Renal pelvis (tissue), 12 donors: ENCODE measurements around the gene ECPAS. TPM values are rescaled to one million over a fixed set of nuclear protein-coding genes. Genes with fewer than 3 reads are reported as not detected.
A peak's percentile ranks its signal among the peaks of the same experiment; 100 is the strongest.
"Not testable (repeated sequence)": the region's sequence is repeated elsewhere in the genome, so short reads cannot be mapped to it uniquely, and the experiment has no call there.

ENCODE experiments used
- DNase-seq: peaks from one replicate; pipeline ENCODE4 v3.0.0-alpha.2; 2013
- long read RNA-seq, 16 experiments: transcript quantifications; one replicate each; lab custom pipeline, GENCODE V29; 2026
- polyA plus RNA-seq, 3 donors: library from polyadenylated mRNA; unstranded; fragments of 120-200 nt; gene quantifications; one replicate each; pipeline ENCODE4 v1.2.1, GENCODE V29; 2013; ENCODE audit not compliant: insufficient read length in 3 of 3

Gene ECPAS, protein sequence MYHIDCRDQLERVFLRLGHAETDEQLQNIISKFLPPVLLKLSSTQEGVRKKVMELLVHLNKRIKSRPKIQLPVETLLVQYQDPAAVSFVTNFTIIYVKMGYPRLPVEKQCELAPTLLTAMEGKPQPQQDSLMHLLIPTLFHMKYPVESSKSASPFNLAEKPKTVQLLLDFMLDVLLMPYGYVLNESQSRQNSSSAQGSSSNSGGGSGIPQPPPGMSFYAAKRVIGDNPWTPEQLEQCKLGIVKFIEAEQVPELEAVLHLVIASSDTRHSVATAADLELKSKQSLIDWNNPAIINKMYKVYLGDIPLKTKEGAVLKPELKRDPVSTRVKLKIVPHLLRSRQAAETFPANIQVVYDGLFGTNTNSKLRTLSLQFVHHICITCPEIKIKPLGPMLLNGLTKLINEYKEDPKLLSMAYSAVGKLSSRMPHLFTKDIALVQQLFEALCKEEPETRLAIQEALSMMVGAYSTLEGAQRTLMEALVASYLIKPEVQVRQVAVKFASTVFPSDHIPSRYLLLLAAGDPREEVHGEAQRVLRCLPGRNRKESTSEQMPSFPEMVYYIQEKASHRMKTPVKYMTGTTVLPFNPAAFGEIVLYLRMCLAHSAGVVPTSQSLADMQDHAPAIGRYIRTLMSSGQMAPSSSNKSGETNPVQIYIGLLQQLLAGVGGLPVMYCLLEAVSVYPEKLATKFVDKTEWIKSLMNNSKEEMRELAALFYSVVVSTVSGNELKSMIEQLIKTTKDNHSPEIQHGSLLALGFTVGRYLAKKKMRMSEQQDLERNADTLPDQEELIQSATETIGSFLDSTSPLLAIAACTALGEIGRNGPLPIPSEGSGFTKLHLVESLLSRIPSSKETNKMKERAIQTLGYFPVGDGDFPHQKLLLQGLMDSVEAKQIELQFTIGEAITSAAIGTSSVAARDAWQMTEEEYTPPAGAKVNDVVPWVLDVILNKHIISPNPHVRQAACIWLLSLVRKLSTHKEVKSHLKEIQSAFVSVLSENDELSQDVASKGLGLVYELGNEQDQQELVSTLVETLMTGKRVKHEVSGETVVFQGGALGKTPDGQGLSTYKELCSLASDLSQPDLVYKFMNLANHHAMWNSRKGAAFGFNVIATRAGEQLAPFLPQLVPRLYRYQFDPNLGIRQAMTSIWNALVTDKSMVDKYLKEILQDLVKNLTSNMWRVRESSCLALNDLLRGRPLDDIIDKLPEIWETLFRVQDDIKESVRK (N-terminal part only)
- polyA plus RNA-seq: 10 to 100 TPM; 74.0 to 89.7 (median 77.7) TPM
- long read RNA-seq, donor 1, partial matches to known transcripts: 6 of 6 reads
- long read RNA-seq, donor 1, other reads (novel, unspliced or antisense): 0 of 6 reads
- long read RNA-seq, donor 2, partial matches to known transcripts: 22 of 22 reads
- long read RNA-seq, donor 2, other reads (novel, unspliced or antisense): 0 of 22 reads
- long read RNA-seq, donor 3, partial matches to known transcripts: 6 of 6 reads
- long read RNA-seq, donor 3, other reads (novel, unspliced or antisense): 0 of 6 reads
- long read RNA-seq, donor 4, partial matches to known transcripts: 9 of 9 reads
- long read RNA-seq, donor 4, other reads (novel, unspliced or antisense): 0 of 9 reads
- long read RNA-seq, donor 5, partial matches to known transcripts: 6 of 6 reads
- long read RNA-seq, donor 5, other reads (novel, unspliced or antisense): 0 of 6 reads
- long read RNA-seq, donor 6, partial matches to known transcripts: 14 of 14 reads
- long read RNA-seq, donor 6, other reads (novel, unspliced or antisense): 0 of 14 reads
- long read RNA-seq, donor 7, partial matches to known transcripts: 11 of 11 reads
- long read RNA-seq, donor 7, other reads (novel, unspliced or antisense): 0 of 11 reads
- long read RNA-seq, donor 8, partial matches to known transcripts: 6 of 6 reads
- long read RNA-seq, donor 8, other reads (novel, unspliced or antisense): 0 of 6 reads
- long read RNA-seq, donor 9, partial matches to known transcripts: 30 of 30 reads
- long read RNA-seq, donor 9, other reads (novel, unspliced or antisense): 0 of 30 reads
- long read RNA-seq, donor 10, partial matches to known transcripts: 35 of 35 reads
- long read RNA-seq, donor 10, other reads (novel, unspliced or antisense): 0 of 35 reads
- long read RNA-seq, donor 11, partial matches to known transcripts: 5 of 5 reads
- long read RNA-seq, donor 11, other reads (novel, unspliced or antisense): 0 of 5 reads
- long read RNA-seq, donor 12, partial matches to known transcripts: 20 of 20 reads
- long read RNA-seq, donor 12, other reads (novel, unspliced or antisense): 0 of 20 reads
- long read RNA-seq, donor 13, partial matches to known transcripts: 7 of 7 reads
- long read RNA-seq, donor 13, other reads (novel, unspliced or antisense): 0 of 7 reads
- long read RNA-seq, donor 14: 0 reads
- long read RNA-seq, donor 15, partial matches to known transcripts: 27 of 27 reads
- long read RNA-seq, donor 15, other reads (novel, unspliced or antisense): 0 of 27 reads
- long read RNA-seq, donor 16, partial matches to known transcripts: 28 of 28 reads
- long read RNA-seq, donor 16, other reads (novel, unspliced or antisense): 0 of 28 reads

- DNase-seq: peak; percentile 70
Measured at GRCh38 chr9:111483858-111484571, at the start of gene ECPAS. Gene ECPAS (minus strand): TSS chr9:111484383. CDS start chr9:111472918, 11,465 bp downstream.

- DNase-seq: no peak
Measured at GRCh38 chr9:111533099-111533790, 49.1 kb upstream of the ECPAS start.

DNA sequence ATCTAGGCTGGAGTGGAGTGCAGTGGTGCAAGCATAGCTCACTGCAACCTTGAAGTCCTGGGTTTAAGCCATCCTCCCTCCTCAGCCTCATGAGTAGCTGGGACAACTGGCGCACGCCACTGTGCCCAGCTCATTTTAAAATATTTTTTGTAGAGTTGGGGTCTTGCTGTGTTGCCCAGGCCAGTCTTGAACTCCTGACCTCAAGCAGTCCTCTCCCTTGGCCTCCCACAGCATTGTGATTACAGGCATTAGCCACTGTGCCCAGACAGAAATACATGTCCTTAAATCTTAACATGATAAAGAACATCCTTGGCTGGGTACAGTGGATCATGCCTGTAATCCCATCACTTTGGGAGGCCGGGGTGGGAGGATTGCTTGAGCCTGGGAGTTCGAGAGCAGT is 47.5 kb upstream of the ECPAS start:
- DNase-seq: no peak

DNA sequence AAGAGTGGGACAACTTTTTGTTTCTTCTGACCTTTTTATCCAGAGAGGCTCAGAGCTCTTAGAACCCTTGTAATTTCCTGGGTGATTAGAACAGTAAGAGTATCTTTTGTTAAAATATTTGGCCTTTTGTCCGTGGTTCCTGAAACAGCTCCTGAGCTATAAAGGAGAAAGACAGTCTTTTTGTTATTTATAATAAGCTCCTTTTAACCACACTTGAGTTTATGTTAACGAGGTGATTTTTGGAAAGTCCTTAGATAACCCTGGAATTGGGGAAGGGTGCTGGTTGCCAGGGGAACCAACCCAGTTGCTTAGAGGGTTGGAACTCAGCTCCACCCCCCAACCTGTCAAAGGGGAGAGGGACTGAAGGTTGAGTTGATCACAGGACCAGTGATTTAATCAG is 45.6 kb upstream of the ECPAS start:
- DNase-seq: no peak

DNA sequence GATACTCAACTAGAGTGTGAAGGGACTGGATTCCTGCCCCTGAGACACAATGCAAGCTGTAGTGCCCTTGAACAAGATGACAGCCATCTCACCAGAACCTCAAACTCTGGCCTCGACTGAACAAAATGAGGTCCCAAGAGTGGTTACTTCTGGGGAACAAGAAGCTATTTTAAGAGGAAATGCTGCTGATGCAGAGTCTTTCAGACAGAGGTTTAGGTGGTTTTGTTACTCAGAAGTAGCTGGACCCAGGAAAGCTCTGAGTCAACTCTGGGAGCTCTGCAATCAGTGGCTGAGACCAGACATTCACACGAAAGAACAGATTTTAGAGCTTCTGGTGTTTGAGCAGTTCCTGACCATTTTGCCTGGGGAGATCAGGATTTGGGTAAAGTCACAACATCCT is 43.2 kb upstream of the ECPAS start:
- no peak for DNase-seq

GRCh38 chr9:111525056-111525977 is 41.1 kb upstream of the ECPAS start, which contains the start of gene ZNF483:
Gene ZNF483 (plus strand): TSS chr9:111525179. CDS start chr9:111527396, 2,217 bp downstream.
- peak; percentile 85 for DNase-seq

DNA sequence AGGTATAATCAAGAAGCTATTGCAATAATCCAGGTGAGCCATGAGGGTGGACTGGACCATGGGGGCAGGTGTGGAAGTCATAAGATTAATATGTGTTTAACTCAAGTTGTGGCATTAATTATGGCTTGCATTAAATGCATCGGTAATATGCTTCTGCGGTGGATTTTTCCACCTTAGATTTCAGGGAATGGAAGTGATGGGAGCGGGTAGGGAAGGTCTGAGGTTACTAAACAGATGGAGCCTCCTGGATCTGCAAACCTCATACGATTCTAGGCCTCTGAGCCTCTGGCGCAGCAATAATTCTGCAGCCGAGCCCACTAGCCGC is 40.5 kb upstream of the ECPAS start:
- no peak for DNase-seq

DNA sequence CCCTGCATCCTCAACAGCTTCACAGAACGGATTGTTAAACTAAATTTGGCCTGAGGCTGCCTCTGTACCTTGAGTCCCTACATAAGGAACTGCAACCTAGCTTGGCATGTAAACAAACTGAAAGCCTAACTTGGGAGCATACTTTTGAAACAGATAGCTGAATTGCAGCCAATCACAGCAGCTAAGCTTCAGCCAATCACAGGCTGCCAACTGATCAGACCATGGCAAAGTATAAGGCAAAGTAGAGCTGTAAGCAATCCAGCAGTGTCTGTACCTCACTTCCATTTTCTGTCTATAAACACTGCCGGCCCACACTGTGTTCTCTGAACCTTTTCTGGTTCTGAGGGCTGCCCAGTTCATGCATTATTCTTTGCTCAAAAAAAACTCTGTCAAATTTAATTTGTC is 31.9 kb upstream of the ECPAS start:
- DNase-seq: no peak

GRCh38 chr9:111514967-111515366 is 30.8 kb upstream of the ECPAS start:
- no peak for DNase-seq

DNA sequence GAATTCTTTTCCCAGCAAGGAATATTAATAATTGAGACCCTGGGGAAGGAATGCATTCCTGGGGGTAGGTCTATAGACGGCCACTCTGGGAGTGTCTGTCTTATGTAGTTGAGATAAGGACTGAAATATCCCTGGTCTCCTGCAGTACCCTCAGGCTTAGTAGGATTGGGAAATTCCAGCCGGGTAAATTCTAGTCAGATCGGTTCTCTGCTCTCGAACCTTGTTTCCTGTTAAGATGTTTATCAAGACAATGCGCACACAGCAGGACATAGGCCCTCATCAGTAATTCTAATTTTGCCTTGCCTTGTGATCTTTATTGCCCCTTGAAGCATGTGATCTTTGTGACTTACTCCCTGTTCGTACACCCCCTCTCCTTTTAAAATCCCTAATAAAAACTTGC is 27.4 kb upstream of the ECPAS start:
- DNase-seq: not testable (repeated sequence)

GRCh38 chr9:111502506-111502905 is 18.3 kb upstream of the ECPAS start:
- no peak for DNase-seq

- DNase-seq: peak; percentile 9
Measured at GRCh38 chr9:111501648-111502047, 17.5 kb upstream of the ECPAS start.

DNA sequence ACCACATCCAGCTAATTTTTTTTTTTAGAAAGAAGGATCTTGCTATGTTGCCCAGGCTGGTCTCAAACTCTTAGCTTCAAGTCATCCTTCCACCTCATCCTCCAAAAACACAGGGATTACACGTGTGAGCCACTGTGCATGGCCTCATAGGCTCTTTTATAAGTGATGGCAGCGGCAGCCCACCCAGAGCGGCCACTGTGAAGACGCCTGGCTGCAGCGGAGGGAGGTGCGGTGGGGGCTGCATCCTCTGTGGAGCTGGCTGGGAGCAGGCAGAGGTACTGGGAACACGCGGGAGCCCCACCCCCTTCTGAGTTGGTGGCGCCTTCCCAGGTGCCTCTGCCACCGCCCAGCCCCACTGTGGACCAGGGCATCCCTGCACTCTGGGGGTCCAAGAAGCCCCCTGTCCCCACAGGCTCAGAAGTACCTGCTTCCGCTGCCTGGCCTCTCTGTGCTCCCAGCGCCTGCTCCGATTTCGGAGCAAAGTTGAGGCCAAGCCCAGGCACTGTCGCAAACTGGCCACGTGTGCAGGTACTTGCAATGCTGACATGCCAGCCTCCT is 16.9 kb upstream of the ECPAS start:
- DNase-seq: no peak

GRCh38 chr9:111497196-111497595 is 13.0 kb upstream of the ECPAS start:
- not testable (repeated sequence) for DNase-seq

DNA sequence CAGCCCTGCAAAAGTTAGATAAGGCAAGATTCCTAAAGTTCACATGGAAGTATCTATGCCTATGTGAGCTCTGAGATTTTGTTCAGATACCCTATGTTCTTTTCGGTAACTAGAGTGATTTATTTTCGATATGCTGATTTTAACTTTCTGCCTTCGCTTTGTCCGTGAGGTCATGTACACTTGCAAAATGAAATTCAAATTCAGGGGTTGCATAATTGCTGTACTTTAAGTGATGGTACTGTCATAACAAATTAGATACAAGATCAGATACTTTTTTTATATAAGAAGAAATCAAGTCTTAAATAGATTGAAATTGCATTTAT is 350 bp upstream of the ECPAS start:
- DNase-seq: no peak

DNA sequence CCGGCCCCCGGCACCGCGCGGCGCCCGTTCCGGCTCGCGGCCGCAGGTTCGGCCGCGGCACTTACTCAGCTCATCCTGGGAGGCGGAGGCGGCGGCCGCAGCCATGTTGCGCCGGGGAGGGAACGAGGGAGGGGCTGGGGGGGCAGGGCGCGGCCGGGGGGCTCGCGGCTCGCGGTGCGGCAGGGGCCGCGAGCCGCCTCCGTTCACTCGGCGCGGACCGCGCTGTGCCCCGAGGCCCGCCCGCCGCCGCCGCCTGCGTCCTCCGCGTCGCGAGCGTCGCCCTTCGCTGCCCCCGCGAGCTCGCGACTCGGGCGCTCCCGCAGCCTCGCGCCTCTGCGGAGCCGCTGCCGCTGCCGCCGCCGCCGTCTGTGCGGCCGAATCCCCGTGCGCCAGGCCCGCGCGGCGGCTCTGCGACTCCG is 735 bp downstream of the ECPAS start:
- DNase-seq: no peak
